ENCODE results near the gene GRXCR2. TPM values are rescaled to one million over a fixed set of nuclear protein-coding genes. Genes with fewer than 3 reads are reported as not detected.

Gene GRXCR2
- total and polyA plus RNA-seq, 2 of the 13 experiments (the other 11 are each of a cell fraction or from before 2014, with no cell fraction given), result not detected

DNA sequence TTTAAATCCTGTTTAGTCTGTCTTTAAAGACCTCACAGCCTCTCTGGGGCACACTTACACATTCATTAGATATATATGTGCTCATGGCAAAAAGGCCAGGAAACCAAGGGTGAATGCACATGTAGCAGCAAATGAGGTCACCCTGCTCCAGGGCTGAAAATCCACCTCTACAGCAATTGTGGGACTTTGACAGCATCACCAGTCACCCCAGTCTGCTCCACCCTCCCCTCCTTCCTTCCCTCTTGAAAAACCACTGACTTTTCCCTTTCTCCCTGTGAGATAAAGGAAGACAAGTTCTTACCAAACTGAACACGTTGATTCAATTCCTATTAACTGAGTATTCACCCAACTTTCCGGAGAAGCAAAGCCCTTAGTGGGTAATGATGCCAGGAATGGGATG lies 48.4 kb upstream of the GRXCR2 start (continued):
- TF ChIP-seq, protein P1, sequence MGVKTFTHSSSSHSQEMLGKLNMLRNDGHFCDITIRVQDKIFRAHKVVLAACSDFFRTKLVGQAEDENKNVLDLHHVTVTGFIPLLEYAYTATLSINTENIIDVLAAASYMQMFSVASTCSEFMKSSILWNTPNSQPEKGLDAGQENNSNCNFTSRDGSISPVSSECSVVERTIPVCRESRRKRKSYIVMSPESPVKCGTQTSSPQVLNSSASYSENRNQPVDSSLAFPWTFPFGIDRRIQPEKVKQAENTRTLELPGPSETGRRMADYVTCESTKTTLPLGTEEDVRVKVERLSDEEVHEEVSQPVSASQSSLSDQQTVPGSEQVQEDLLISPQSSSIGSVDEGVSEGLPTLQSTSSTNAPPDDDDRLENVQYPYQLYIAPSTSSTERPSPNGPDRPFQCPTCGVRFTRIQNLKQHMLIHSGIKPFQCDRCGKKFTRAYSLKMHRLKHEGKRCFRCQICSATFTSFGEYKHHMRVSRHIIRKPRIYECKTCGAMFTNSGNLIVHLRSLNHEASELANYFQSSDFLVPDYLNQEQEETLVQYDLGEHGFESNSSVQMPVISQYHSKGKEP (CRISPR knock-in tag; IDR thresholded peaks at IDR 0.05), result no peak
- TF ChIP-seq MED8 (CRISPR knock-in tag; IDR thresholded peaks at IDR 0.05; ENCODE audit: insufficient replicate concordance) (no peak), ZNF883 (CRISPR knock-in tag; IDR thresholded peaks at IDR 0.05; ENCODE audit: not compliant biosample characterization) (no peak), ZNF160 (CRISPR knock-in tag; IDR thresholded peaks at IDR 0.05) (no peak), GFI1 (CRISPR knock-in tag; IDR thresholded peaks at IDR 0.05; ENCODE audit: borderline replicate concordance) (no peak), GLMP (CRISPR knock-in tag; IDR thresholded peaks at IDR 0.05; ENCODE audit: borderline replicate concordance) (no peak), TOE1 (CRISPR knock-in tag; IDR thresholded peaks at IDR 0.05) (no peak), CBX1 (IDR thresholded peaks at IDR 0.05; ENCODE audit: low read depth) (no peak), ARID2 (CRISPR knock-in tag; IDR thresholded peaks at IDR 0.05; ENCODE audit: borderline replicate concordance) (no peak), ZNF335 (CRISPR knock-in tag; IDR thresholded peaks at IDR 0.05) (no peak)

GRCh38 chr5:145920542-145921210 lies 47.9 kb upstream of the GRXCR2 start:
- Histone ChIP-seq H3K79me2 (ENCODE audit: insufficient read depth, low read length) (no peaks in the 10 kb centered on the region), H4K20me1 (ENCODE audit: insufficient read depth, low read length) (no peaks in the 10 kb centered on the region), H3K27ac (ENCODE audit: extremely low read length, insufficient read depth, low read length) (no peak overlapping the region), H3K4me3 (replicated peaks in 1 of 3; ENCODE audit: insufficient read depth in 1 of 3, low read depth in 2 of 3, low read length in 3 of 3) (no peak overlapping the region), H3K36me3 (replicated peaks in 1 of 2; ENCODE audit: control insufficient read depth in 1 of 2, insufficient read depth in 2 of 2, low read length in 2 of 2) (no peaks in the 10 kb centered on the region), H2AFZ (ENCODE audit: low read length) (no peak overlapping the region), H3K27me3 (ENCODE audit: control insufficient read depth in 1 of 2, insufficient read depth in 2 of 2, low read length in 2 of 2) (peaks cover 0 to 18% of the 10 kb centered on the region in 2 experiments; a peak in 2 of 5 replicates), H3K4me1 (ENCODE audit: insufficient read depth, low read length) (peaks cover 22% of the 10 kb centered on the region), H3K9me3 (ENCODE audit: low read length) (no peaks in the 10 kb centered on the region), H3K4me2 (ENCODE audit: low read depth, low read length) (no peak overlapping the region), H3K9ac (ENCODE audit: insufficient read depth, low read depth, low read length) (no peak overlapping the region)
- ATAC-seq (no peak), FAIRE-seq (no peak), DNase-seq (ENCODE audit: low spot score) (no peak)
- intact Hi-C loops (cut with micrococcal nuclease; ENCODE audit: unreplicated experiment) (no loop called here), in situ Hi-C loops (cut with HindIII; ENCODE audit: extremely low pct_ligation_motif_present, low pct_unique_long_range_greater_than_20kb) (no loop called here)
- no TSS peak for BruUV-seq (replicated peaks)
- POLR2A ChIA-PET, result no interaction called here
- WGBS (ENCODE audit: low lambda C conversion rate), result 0% methylated on average over 1 of the region's 1 CpG
- TF ChIP-seq ZNF350 (CRISPR knock-in tag; IDR thresholded peaks at IDR 0.05; ENCODE audit: borderline replicate concordance, low read depth) (no peak), ZNF564 (CRISPR knock-in tag; IDR thresholded peaks at IDR 0.05) (peak; percentile 89), EED (CRISPR knock-in tag; IDR thresholded peaks at IDR 0.05) (no peak)
- TF ChIP-seq, protein P2, sequence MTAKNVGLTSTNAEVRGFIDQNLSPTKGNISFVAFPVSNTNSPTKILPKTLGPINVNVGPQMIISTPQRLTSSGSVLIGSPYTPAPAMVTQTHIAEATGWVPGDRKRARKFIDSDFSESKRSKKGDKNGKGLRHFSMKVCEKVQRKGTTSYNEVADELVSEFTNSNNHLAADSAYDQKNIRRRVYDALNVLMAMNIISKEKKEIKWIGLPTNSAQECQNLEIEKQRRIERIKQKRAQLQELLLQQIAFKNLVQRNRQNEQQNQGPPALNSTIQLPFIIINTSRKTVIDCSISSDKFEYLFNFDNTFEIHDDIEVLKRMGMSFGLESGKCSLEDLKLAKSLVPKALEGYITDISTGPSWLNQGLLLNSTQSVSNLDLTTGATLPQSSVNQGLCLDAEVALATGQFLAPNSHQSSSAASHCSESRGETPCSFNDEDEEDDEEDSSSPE (CRISPR knock-in tag; IDR thresholded peaks at IDR 0.05), result no peak
- CTCF ChIA-PET (ENCODE audit: low intra/inter-chr PET ratio, low total read pairs), result no interaction called here
